ENCODE measurements around the gene ATOH8. TPM values are rescaled to one million over a fixed set of nuclear protein-coding genes. Genes with fewer than 3 reads are reported as not detected.

The ATOH8 gene
- polyA plus RNA-seq, 1 donor (not counting 4 experiments of a cell fraction or from before 2014, with no cell fraction given): not detected

- no peak overlapping the region for H3K9ac ChIP-seq (ENCODE audit: control insufficient read depth, extremely low read depth, insufficient read depth, low read length)
- no peaks in the 10 kb centered on the region for H3K36me3 ChIP-seq (ENCODE audit: control insufficient read depth in 2 of 2, extremely low read depth in 1 of 2, insufficient read depth in 2 of 2, low read length in 2 of 2)
- H4K20me1 ChIP-seq (ENCODE audit: control insufficient read depth, extremely low read depth, insufficient read depth, low read length): peaks cover 13% of the 10 kb centered on the region
- H2AFZ ChIP-seq (ENCODE audit: control insufficient read depth, low read length): no peak overlapping the region
- H3K9me3 ChIP-seq (ENCODE audit: control insufficient read depth, low read depth, low read length): no peaks in the 10 kb centered on the region
- H3K79me2 ChIP-seq (ENCODE audit: control insufficient read depth, insufficient read depth, low read length): no peaks in the 10 kb centered on the region
- H3K4me3 ChIP-seq (ENCODE audit: control insufficient read depth in 2 of 3, extremely low read depth in 1 of 3, insufficient read depth in 2 of 3, low read depth in 1 of 3, low read length in 3 of 3): no peak overlapping the region
- H3K27me3 ChIP-seq (ENCODE audit: control insufficient read depth, extremely low read depth, insufficient read depth, low read length): peaks cover 79% of the 10 kb centered on the region
- FAIRE-seq (no peak), DNase-seq (ENCODE audit: low read depth, low spot score) (no peak)
- no peaks in the 10 kb centered on the region for H3K9me1 ChIP-seq (ENCODE audit: control insufficient read depth, extremely low read depth, insufficient read depth, low read length)
- H3K27ac ChIP-seq (ENCODE audit: control insufficient read depth, insufficient read depth, low read length): no peak overlapping the region
- dilution Hi-C loops (cut with MboI; ENCODE audit: extremely low pct_ligation_motif_present, low sequenced_read_pairs): no loop called here
- TF ChIP-seq CTCF (optimal IDR thresholded peaks at IDR 0.05 in 1 of 3, IDR thresholded peaks at IDR 0.05 in 1 of 3, conservative IDR thresholded peaks at IDR 0.05 in 1 of 3; ENCODE audit: extremely low read depth in 1 of 3, insufficient read depth in 2 of 3, low read length in 3 of 3) (no peak), EZH2 (IDR thresholded peaks at IDR 0.05; ENCODE audit: low read length) (peak; percentile 92)
- H3K4me2 ChIP-seq (ENCODE audit: control insufficient read depth, extremely low read depth, insufficient read depth, low read depth, low read length): no peak overlapping the region
- peaks cover 8% of the 10 kb centered on the region for H3K4me1 ChIP-seq (ENCODE audit: control insufficient read depth, extremely low read depth, insufficient read depth, low read length)
Observed at GRCh38 chr2:85755122-85756027, 1.6 kb downstream of the ATOH8 start.

- H3K27ac ChIP-seq (ENCODE audit: control insufficient read depth, insufficient read depth, low read length): no peak overlapping the region
- H2AFZ ChIP-seq (ENCODE audit: control insufficient read depth, low read length): no peak overlapping the region
- H3K9me1 ChIP-seq (ENCODE audit: control insufficient read depth, extremely low read depth, insufficient read depth, low read length): no peaks in the 10 kb centered on the region
- no peak for DNase-seq (ENCODE audit: low read depth, low spot score)
- H4K20me1 ChIP-seq (ENCODE audit: control insufficient read depth, extremely low read depth, insufficient read depth, low read length): peaks cover 8% of the 10 kb centered on the region
- H3K9ac ChIP-seq (ENCODE audit: control insufficient read depth, extremely low read depth, insufficient read depth, low read length): no peak overlapping the region
- dilution Hi-C loops (cut with MboI; ENCODE audit: extremely low pct_ligation_motif_present, low sequenced_read_pairs): no loop called here
- no peaks in the 10 kb centered on the region for H3K9me3 ChIP-seq (ENCODE audit: control insufficient read depth, low read depth, low read length)
- H3K36me3 ChIP-seq (ENCODE audit: control insufficient read depth in 2 of 2, extremely low read depth in 1 of 2, insufficient read depth in 2 of 2, low read length in 2 of 2): no peaks in the 10 kb centered on the region
- peaks cover 8% of the 10 kb centered on the region for H3K4me1 ChIP-seq (ENCODE audit: control insufficient read depth, extremely low read depth, insufficient read depth, low read length)
- H3K4me2 ChIP-seq (ENCODE audit: control insufficient read depth, extremely low read depth, insufficient read depth, low read depth, low read length): no peak overlapping the region
- no peak overlapping the region for H3K4me3 ChIP-seq (ENCODE audit: control insufficient read depth in 2 of 3, extremely low read depth in 1 of 3, insufficient read depth in 2 of 3, low read depth in 1 of 3, low read length in 3 of 3)
- H3K27me3 ChIP-seq (ENCODE audit: control insufficient read depth, extremely low read depth, insufficient read depth, low read length): peaks cover 79% of the 10 kb centered on the region
- FAIRE-seq: no peak
- H3K79me2 ChIP-seq (ENCODE audit: control insufficient read depth, insufficient read depth, low read length): no peaks in the 10 kb centered on the region
- no peak for TF ChIP-seq CTCF (optimal IDR thresholded peaks at IDR 0.05 in 1 of 3, IDR thresholded peaks at IDR 0.05 in 1 of 3, conservative IDR thresholded peaks at IDR 0.05 in 1 of 3; ENCODE audit: extremely low read depth in 1 of 3, insufficient read depth in 2 of 3, low read length in 3 of 3)
- TF ChIP-seq EZH2 (IDR thresholded peaks at IDR 0.05; ENCODE audit: low read length): no peak
Observed at GRCh38 chr2:85756195-85756594, 2.4 kb downstream of the ATOH8 start.
